ENCODE measurements around the gene ESPN. TPM values are rescaled to one million over a fixed set of nuclear protein-coding genes. Genes with fewer than 3 reads are reported as not detected.
A peak's percentile ranks its signal among the peaks of the same experiment; 100 is the strongest.

Gene ESPN
- total and polyA plus RNA-seq, 12 donors, result 0.12 to 0.51 (median 0.25) TPM; not detected in 5

DNA sequence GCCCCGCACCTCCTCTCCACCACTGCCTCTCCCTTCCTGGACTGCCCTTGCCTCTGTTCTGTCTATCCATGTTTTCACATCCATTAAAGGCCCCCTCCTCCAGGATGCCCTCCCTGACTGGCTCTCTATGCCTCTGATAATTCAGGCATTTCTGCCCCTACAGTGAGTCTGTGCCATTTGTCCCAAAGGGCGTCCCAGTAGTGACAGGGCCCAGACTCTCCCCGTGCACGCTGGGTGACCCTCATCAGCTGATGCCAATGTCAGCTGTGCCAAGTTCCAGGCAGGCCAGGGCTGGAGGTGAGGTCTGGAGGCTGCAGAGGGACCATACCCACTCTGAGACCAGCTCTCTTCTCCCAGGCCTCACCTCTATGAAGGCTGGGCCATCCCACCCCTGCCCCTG is 70.1 kb downstream of the ESPN start:
- Histone ChIP-seq H3K36me3 (no peaks in the 10 kb centered on the region), H3K27ac (peak overlapping the region in 7 of 10 donors; percentile 4 to 87 (median 50)), H3K27me3 (peaks cover 0 to 48% (median 0%) of the 10 kb centered on the region in 7 donors), H3K9me3 (no peaks in the 10 kb centered on the region), H3K4me1 (peaks cover 28 to 95% (median 66%) of the 10 kb centered on the region in 9 donors), H3K4me3 (no peak overlapping the region)
- TF ChIP-seq, protein P1, sequence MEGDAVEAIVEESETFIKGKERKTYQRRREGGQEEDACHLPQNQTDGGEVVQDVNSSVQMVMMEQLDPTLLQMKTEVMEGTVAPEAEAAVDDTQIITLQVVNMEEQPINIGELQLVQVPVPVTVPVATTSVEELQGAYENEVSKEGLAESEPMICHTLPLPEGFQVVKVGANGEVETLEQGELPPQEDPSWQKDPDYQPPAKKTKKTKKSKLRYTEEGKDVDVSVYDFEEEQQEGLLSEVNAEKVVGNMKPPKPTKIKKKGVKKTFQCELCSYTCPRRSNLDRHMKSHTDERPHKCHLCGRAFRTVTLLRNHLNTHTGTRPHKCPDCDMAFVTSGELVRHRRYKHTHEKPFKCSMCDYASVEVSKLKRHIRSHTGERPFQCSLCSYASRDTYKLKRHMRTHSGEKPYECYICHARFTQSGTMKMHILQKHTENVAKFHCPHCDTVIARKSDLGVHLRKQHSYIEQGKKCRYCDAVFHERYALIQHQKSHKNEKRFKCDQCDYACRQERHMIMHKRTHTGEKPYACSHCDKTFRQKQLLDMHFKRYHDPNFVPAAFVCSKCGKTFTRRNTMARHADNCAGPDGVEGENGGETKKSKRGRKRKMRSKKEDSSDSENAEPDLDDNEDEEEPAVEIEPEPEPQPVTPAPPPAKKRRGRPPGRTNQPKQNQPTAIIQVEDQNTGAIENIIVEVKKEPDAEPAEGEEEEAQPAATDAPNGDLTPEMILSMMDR (IDR thresholded peaks at IDR 0.05), result no peak
- ATAC-seq, result peak in 5 of 8 donors; percentile 8 to 46 (median 35)
- 53 to 65% methylated on average over 4 of the region's 4 CpGs for WGBS, 2 donors
- intact Hi-C loops (cut with DNase I), result no loop called here
- DNase-seq, result peak; percentile 37 to 56

DNA sequence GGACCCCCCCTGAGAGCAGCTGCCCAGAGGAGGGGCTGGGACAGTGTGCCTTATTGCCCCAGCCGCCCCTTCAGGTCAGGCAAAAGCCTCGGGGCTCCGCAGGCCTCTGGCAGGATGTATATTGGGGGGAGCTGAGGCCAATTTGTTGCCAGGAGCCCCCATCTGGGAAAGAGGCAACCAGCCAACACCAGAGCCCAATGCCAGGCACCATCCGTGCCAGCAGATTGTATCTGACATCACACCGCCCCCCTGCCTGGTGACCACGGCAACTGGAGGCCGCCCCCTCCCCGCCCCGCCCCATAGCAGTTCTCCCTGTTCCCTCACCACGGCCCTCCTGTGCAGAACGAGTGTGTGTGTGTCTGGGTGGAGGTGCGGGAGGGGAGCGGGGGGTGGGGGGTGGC is 70.5 kb downstream of the ESPN start:
- WGBS, 2 donors, result 54 to 59% methylated on average over 13 of the region's 13 CpGs
- H3K27me3 ChIP-seq, result peaks cover 0 to 43% (median 0%) of the 10 kb centered on the region in 7 donors
- H3K4me3 ChIP-seq, result no peak overlapping the region
- H3K36me3 ChIP-seq, result no peaks in the 10 kb centered on the region
- DNase-seq (no peak), ATAC-seq (no peak)
- peaks cover 28 to 95% (median 64%) of the 10 kb centered on the region in 9 donors for H3K4me1 ChIP-seq
- TF ChIP-seq, protein P1 (IDR thresholded peaks at IDR 0.05), result no peak
- no peaks in the 10 kb centered on the region for H3K9me3 ChIP-seq
- intact Hi-C loops (cut with DNase I), result no loop called here
- H3K27ac ChIP-seq, result peak overlapping the region in 7 of 10 donors; percentile 4 to 87 (median 50)

DNA sequence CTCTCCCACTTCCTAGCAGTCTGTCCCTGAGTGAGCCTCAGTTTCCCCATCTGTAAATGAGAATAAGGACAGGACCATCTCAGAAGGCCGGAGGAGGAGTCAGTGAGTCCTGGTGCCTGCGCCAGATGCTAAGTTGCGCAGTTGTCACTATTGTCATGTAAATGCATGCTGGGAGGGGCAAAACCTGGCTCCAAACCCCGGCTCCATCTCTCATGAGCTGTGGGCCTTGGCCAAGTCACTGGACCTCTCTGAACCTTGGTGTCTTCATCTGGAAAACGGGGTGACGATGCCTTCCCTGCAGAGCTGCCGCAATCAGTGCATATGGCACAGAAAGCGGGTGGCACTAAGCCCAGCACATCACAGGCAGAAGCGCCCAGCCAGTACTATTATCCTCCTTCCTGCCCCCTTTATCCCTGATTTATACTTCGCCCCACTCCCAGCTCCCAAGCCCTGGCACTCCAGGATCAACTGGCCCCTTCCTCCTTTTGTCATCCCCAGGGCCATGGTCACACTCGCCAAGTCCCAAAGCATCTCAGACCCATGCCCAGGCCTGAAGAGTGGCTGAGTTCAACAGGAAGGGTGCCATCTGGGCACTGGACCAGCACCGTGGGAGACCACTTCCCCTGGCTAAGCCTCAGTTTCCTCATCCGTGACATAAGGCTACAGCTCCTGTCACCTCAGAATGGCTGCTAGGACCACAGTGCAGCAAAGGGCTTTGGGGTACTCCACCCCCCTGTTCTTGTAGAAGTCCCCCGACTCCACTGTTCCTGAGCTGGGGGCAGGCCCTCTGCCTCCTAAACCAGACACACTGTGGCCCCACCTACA is 71.2 kb downstream of the ESPN start:
- intact Hi-C loops (cut with DNase I), result no loop called here
- ATAC-seq (no peak), DNase-seq (peak in 1 of 2 donors; percentile 10)
- Histone ChIP-seq H3K36me3 (no peaks in the 10 kb centered on the region), H3K27me3 (peaks cover 0 to 36% (median 0%) of the 10 kb centered on the region in 7 donors), H3K27ac (peak overlapping the region in 9 of 10 donors; percentile 64 to 87 (median 81)), H3K4me3 (peak overlapping the region in 9 of 10 donors; percentile 60 to 79 (median 70)), H3K9me3 (no peaks in the 10 kb centered on the region), H3K4me1 (peaks cover 24 to 93% (median 61%) of the 10 kb centered on the region in 9 donors)
- TF ChIP-seq, protein P1 (IDR thresholded peaks at IDR 0.05), result no peak
- WGBS, 2 donors, result 84 to 86% methylated on average over 14 of the region's 14 CpGs

DNA sequence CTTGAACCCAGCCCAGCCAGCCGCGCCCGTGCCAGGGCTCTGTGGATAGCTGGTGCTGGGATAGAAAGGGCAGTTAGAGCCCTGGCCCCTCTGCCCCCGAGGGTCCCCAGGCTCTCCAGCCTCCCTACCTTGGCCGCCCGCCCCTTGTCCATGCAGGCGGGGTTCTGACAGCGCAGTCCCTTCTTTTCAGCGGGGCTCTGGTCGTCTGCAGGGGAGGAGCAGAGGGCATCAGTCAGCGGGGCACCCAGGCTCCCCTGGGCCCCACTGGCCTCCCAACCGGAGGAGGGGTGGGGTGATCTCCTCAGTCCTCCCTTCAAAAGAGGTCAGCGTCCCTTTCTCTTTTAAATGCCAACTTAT is 71.8 kb downstream of the ESPN start:
- H3K27ac ChIP-seq, result peak overlapping the region in 9 of 10 donors; percentile 64 to 87 (median 81)
- H3K4me1 ChIP-seq, result peaks cover 21 to 92% (median 61%) of the 10 kb centered on the region in 9 donors
- H3K4me3 ChIP-seq, result peak overlapping the region; percentile 55 to 79 (median 69)
- ATAC-seq (peak in 3 of 8 donors; percentile 5 to 7 (median 5)), DNase-seq (no peak)
- no peaks in the 10 kb centered on the region for H3K36me3 ChIP-seq
- peaks cover 0 to 35% (median 0%) of the 10 kb centered on the region in 7 donors for H3K27me3 ChIP-seq
- TF ChIP-seq, protein P1 (IDR thresholded peaks at IDR 0.05), result no peak
- 44 to 47% methylated on average over 13 of the region's 13 CpGs for WGBS, 2 donors
- H3K9me3 ChIP-seq, result no peaks in the 10 kb centered on the region
- intact Hi-C loops (cut with DNase I), result no loop called here
